K562 (cell line): ENCODE measurements around the gene AAR2. TPM values are rescaled to one million over a fixed set of nuclear protein-coding genes. Genes with fewer than 3 reads are reported as not detected.

Experiments used
- ATAC-seq: fragments of 200-7000 bp; cut with Tn5 transposase; 3 replicates; pipeline ENCODE4 v1.9.1; 2020; ENCODE audit warnings: moderate library complexity
- BruUV-seq: library from RNA; stranded (reverse); fragments of 400-500 nt; replicated peaks from 2 replicates; lab custom pipeline; 2021; lab: Mats Ljungman, UMichigan
- CTCF ChIA-PET: fragments of 300-600 bp; formaldehyde crosslinking; extraction: SDS; loops from one replicate; lab custom pipeline; 2021; ENCODE audit warnings: low intra/inter-chr PET ratio; lab: Yijun Ruan, JAX
- POLR2A ChIA-PET: fragments of 300-600, 350-650 bp; sonication (Branson Sonifier 250); formaldehyde crosslinking; extraction: SDS; loops from one replicate; lab custom pipeline; 2021; ENCODE audit warnings: antibody characterized with exemption, inconsistent platforms; lab: Yijun Ruan, JAX
- DNase-seq, 4 experiments: peaks; one replicate each; pipeline versions ENCODE4 v3.0.0 to v3.0.0-alpha.2; 2011 to 2018; ENCODE audit warnings: low spot score in 3 of 4, mixed read lengths in 3 of 4; ENCODE audit errors: extremely low read depth in 1 of 4
- FAIRE-seq: peaks from 2 replicates; lab custom pipeline; 2011; peaks lifted over from hg19 to GRCh38; lab: Jason Lieb, UNC
- H2AFZ ChIP-seq: 2 replicates; pipeline ENCODE4 v1.6.0; 2011; ENCODE audit warnings: low read depth, low read length, control low read depth, inconsistent platforms
- H3K27ac ChIP-seq: fragments of 200-600 bp; 3 replicates; pipeline ENCODE4 v1.8.0; 2011; ENCODE audit warnings: low read depth, mild to moderate bottlenecking, control low read depth, inconsistent platforms, low read length, moderate library complexity, mixed read lengths; ENCODE audit errors: extremely low read depth
- H3K27me3 ChIP-seq, 2 experiments: fragments of 300-600 bp in 1 of 2; 2 replicates in 1 of 2; 3 replicates in 1 of 2; pipeline versions ENCODE4 v1.6.0 to v1.8.0; 2011; ENCODE audit warnings: inconsistent platforms in 2 of 2, low read length in 2 of 2, mild to moderate bottlenecking in 1 of 2, mixed read lengths in 1 of 2, moderate library complexity in 1 of 2; ENCODE audit not compliant: control insufficient read depth in 2 of 2, insufficient read depth in 2 of 2
- H3K36me3 ChIP-seq: fragments of 300-600 bp; 3 replicates; pipeline ENCODE4 v1.8.0; 2011; ENCODE audit warnings: mild to moderate bottlenecking, low read length, inconsistent platforms; ENCODE audit not compliant: control insufficient read depth, insufficient read depth
- H3K4me1 ChIP-seq, 2 experiments: fragments of 200-600 bp in 1 of 2; replicated peaks in 1 of 2; 2 replicates in 1 of 2; 3 replicates in 1 of 2; pipeline versions ENCODE4 v1.5.1 to v1.8.0; 2011; ENCODE audit warnings: inconsistent platforms in 2 of 2, low read length in 2 of 2, mild to moderate bottlenecking in 1 of 2, mixed read lengths in 1 of 2, moderate library complexity in 1 of 2; ENCODE audit not compliant: control insufficient read depth in 2 of 2, insufficient read depth in 2 of 2
- H3K4me2 ChIP-seq: 2 replicates; pipeline ENCODE4 v1.6.1; 2011; ENCODE audit warnings: low read length, control low read depth, inconsistent platforms, mixed read lengths; ENCODE audit not compliant: insufficient read depth
- H3K4me3 ChIP-seq: fragments of 200-600 bp; sonication (generic), shearing (Covaris generic); 2 replicates; pipeline ENCODE4 v1.5.1; 2016; ENCODE audit warnings: control low read depth, inconsistent platforms
- H3K79me2 ChIP-seq: fragments of 200-600 bp; 3 replicates; pipeline ENCODE4 v1.8.0; 2011; ENCODE audit warnings: low read length, inconsistent platforms; ENCODE audit not compliant: control insufficient read depth, insufficient read depth
- H3K9ac ChIP-seq, 2 experiments: 2 replicates each; pipeline versions ENCODE4 v1.6.0 to v1.6.1; 2011; ENCODE audit warnings: low read depth in 2 of 2, low read length in 2 of 2, control low read depth in 1 of 2, inconsistent platforms in 1 of 2, mild to moderate bottlenecking in 1 of 2, mixed read lengths in 1 of 2; ENCODE audit not compliant: insufficient read depth in 1 of 2
- H3K9me1 ChIP-seq: one replicate; pipeline ENCODE4 v1.6.0; 2011; ENCODE audit warnings: inconsistent platforms, mild to moderate bottlenecking, low read length, moderate library complexity; ENCODE audit not compliant: control insufficient read depth, insufficient read depth
- H3K9me3 ChIP-seq: replicated peaks from 2 replicates; pipeline ENCODE4 v1.5.1; 2011; ENCODE audit warnings: low read depth, low read length, inconsistent platforms; ENCODE audit not compliant: control insufficient read depth, insufficient read depth
- H4K20me1 ChIP-seq: replicated peaks from 2 replicates; pipeline ENCODE4 v1.6.1; 2011; ENCODE audit warnings: low read length, inconsistent platforms, mixed read lengths; ENCODE audit not compliant: control insufficient read depth, insufficient read depth
- DMBX1 ChIP-seq: fragments of 250-450 bp; sonication (Bioruptor Pico); IDR thresholded peaks from 2 replicates; pipeline ENCODE4 v1.8.0; 2022; ENCODE audit warnings: inconsistent platforms, mild to moderate bottlenecking, moderate library complexity, borderline replicate concordance
- FOXM1 ChIP-seq, 2 experiments: fragments of 450-650 bp in 1 of 2; sonication (generic) in 1 of 2; formaldehyde crosslinking in 1 of 2; IDR thresholded peaks; 2 replicates each; pipeline versions ENCODE4 v1.6.1 to v1.9.0; 2017 to 2022; ENCODE audit warnings: low read depth in 2 of 2, mild to moderate bottlenecking in 2 of 2, missing genetic modification reagents in 1 of 2, moderate library complexity in 1 of 2
- PTTG1 ChIP-seq: fragments of 450-650 bp; IDR thresholded peaks from 2 replicates; pipeline ENCODE4 v1.6.1; 2016; ENCODE audit warnings: low read depth, mild to moderate bottlenecking, missing genetic modification characterization, missing compliant biosample characterization
- SRSF9 ChIP-seq: fragments of 200-400 bp; formaldehyde crosslinking; IDR thresholded peaks from 2 replicates; pipeline ENCODE4 v1.6.1; 2017; ENCODE audit warnings: low read depth, low read length, borderline replicate concordance
- STAG1 ChIP-seq: sonication (generic); formaldehyde crosslinking; IDR thresholded peaks from 2 replicates; pipeline ENCODE4 v1.5.0; 2020; ENCODE audit warnings: missing genetic modification reagents, borderline replicate concordance
- VEZF1 ChIP-seq: fragments of 200-800 bp; sonication (Bioruptor generic); IDR thresholded peaks from 2 replicates; pipeline ENCODE4 v1.6.1; 2017; ENCODE audit warnings: missing genetic modification characterization, missing compliant biosample characterization
- YBX1 ChIP-seq: fragments of 450-650 bp; IDR thresholded peaks from 2 replicates; pipeline ENCODE4 v1.7.1; 2016; ENCODE audit warnings: mild to moderate bottlenecking
- ZBTB40 ChIP-seq, 2 experiments: fragments of 450-650 bp in 1 of 2; sonication (generic) in 1 of 2; formaldehyde crosslinking in 1 of 2; IDR thresholded peaks; 2 replicates each; pipeline versions ENCODE4 v1.7.1 to v1.9.0; 2016 to 2022; ENCODE audit warnings: inconsistent platforms in 1 of 2, mild to moderate bottlenecking in 1 of 2, missing genetic modification reagents in 1 of 2
- WGBS: fragments of 100-300 bp; shearing (Covaris generic); methylation state at CpG from one replicate; pipeline ENCODE4 v1.1.6; 2016; ENCODE audit warnings: low coverage, mixed read lengths; ENCODE audit not compliant: insufficient coverage; ENCODE audit errors: missing lambda C conversion rate; 5-methylcytosine and 5-hydroxymethylcytosine counted together
- in situ Hi-C: fragments of 300-500 bp; cut with MboI; formaldehyde crosslinking; loops from 4 replicates; pipeline ENCODE4 v1.15.0; 2018; ENCODE audit warnings: inconsistent platforms, mixed read lengths
- intact Hi-C: fragments of 100-400 bp; cut with micrococcal nuclease; formaldehyde crosslinking; loops from 2 replicates; pipeline ENCODE4 v1.14.2; 2022
- polyA plus RNA-seq, 8 experiments: library from polyadenylated mRNA; depleted of rRNA in 4 of 8; stranded (reverse) in 5 of 8; unstranded in 3 of 8; fragments of >200 nt; fragmentation: Nextera tagmentation in 2 of 8; fragmentation: Illumina TruSeq in 1 of 8; extraction: Ambion mirVana in 2 of 8; extraction: Trizol in 1 of 8; gene quantifications; 2 replicates each; pipeline versions ENCODE4 v1.2.1 to v1.2.3, GENCODE V29; 2011 to 2014; ENCODE audit warnings: inconsistent platforms in 1 of 8, missing spikeins in 1 of 8
- total RNA-seq, 7 experiments: library from RNA; depleted of rRNA in 6 of 7; stranded (reverse); fragments of >200 nt in 6 of 7; fragmentation: Illumina TruSeq in 2 of 7; extraction: Trizol in 2 of 7; gene quantifications; 2 replicates each; pipeline versions ENCODE4 v1.2.1 to v1.2.3, GENCODE V29; 2011 to 2021; ENCODE audit warnings: low replicate concordance in 1 of 7

Gene AAR2
- total and polyA plus RNA-seq, 9 of the 15 experiments (the other 6 are each of a cell fraction or from before 2014, with no cell fraction given), result 6.5 to 36.2 (median 24.7) TPM

GRCh38 chr20:36281785-36282380 lies 45.6 kb downstream of the AAR2 start (continued):
- no peak for TF ChIP-seq PTTG1 (tag)
- no peak for TF ChIP-seq FOXM1 (IDR thresholded peaks at IDR 0.05; ENCODE audit: low read depth)
- TF ChIP-seq FOXM1 (CRISPR knock-in tag; IDR thresholded peaks at IDR 0.05; ENCODE audit: low read depth), result no peak

- CTCF ChIA-PET, result no interaction called here
- no peaks in the 10 kb centered on the region for H3K4me1 ChIP-seq
- no peak for ATAC-seq
- in situ Hi-C loops (no loop called here), intact Hi-C loops (no loop called here)
- H3K9me1 ChIP-seq, result no peaks in the 10 kb centered on the region
- peaks cover 5 to 24% of the 10 kb centered on the region in 2 experiments; a peak in 3 of 5 replicates for H3K27me3 ChIP-seq
- H3K36me3 ChIP-seq, result no peaks in the 10 kb centered on the region
- BruUV-seq, result no TSS peak
- no peak for DNase-seq
- no peak overlapping the region for H2AFZ ChIP-seq
- 12% methylated on average over 5 of the region's 5 CpGs for WGBS
- H3K4me2 ChIP-seq, result no peak overlapping the region
- FAIRE-seq, result no peak
- H3K4me3 ChIP-seq, result no peak overlapping the region
- no peaks in the 10 kb centered on the region for H3K79me2 ChIP-seq
- H3K9me3 ChIP-seq, result no peaks in the 10 kb centered on the region
- H4K20me1 ChIP-seq, result no peaks in the 10 kb centered on the region
- no peak overlapping the region for H3K9ac ChIP-seq
- POLR2A ChIA-PET, result no interaction called here
- H3K27ac ChIP-seq, result no peak overlapping the region
- TF ChIP-seq SRSF9, result no peak
- TF ChIP-seq VEZF1 (CRISPR knock-in tag), result no peak
- TF ChIP-seq YBX1, result no peak
- TF ChIP-seq ZBTB40 (IDR thresholded peaks at IDR 0.05), result no peak
- TF ChIP-seq ZBTB40 (CRISPR knock-in tag; IDR thresholded peaks at IDR 0.05), result no peak
- TF ChIP-seq DMBX1, result no peak
- no peak for TF ChIP-seq STAG1 (CRISPR knock-in tag)
Observed at GRCh38 chr20:36284751-36285150, 48.5 kb downstream of the AAR2 start.
